Choroid plexus epithelial cell (primary cell): ENCODE data around the gene WDR18.

ENCODE experiments used
- DNase-seq: peaks from one replicate; pipeline ENCODE4 v3.0.0-alpha.2; 2010; ENCODE audit warnings: low read depth
- H3K4me3 ChIP-seq: 2 replicates; pipeline ENCODE4 v1.5.1; 2011; ENCODE audit warnings: low read depth, mild to moderate bottlenecking, control low read depth, low read length, moderate library complexity
- TF ChIP-seq, protein P1 (sequence below): conservative IDR thresholded peaks from 2 replicates; pipeline ENCODE4 v1.5.1; 2011; ENCODE audit warnings: low read depth, mild to moderate bottlenecking, control low read depth, inconsistent platforms, low read length, moderate library complexity

Gene WDR18, protein sequence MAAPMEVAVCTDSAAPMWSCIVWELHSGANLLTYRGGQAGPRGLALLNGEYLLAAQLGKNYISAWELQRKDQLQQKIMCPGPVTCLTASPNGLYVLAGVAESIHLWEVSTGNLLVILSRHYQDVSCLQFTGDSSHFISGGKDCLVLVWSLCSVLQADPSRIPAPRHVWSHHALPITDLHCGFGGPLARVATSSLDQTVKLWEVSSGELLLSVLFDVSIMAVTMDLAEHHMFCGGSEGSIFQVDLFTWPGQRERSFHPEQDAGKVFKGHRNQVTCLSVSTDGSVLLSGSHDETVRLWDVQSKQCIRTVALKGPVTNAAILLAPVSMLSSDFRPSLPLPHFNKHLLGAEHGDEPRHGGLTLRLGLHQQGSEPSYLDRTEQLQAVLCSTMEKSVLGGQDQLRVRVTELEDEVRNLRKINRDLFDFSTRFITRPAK

DNA sequence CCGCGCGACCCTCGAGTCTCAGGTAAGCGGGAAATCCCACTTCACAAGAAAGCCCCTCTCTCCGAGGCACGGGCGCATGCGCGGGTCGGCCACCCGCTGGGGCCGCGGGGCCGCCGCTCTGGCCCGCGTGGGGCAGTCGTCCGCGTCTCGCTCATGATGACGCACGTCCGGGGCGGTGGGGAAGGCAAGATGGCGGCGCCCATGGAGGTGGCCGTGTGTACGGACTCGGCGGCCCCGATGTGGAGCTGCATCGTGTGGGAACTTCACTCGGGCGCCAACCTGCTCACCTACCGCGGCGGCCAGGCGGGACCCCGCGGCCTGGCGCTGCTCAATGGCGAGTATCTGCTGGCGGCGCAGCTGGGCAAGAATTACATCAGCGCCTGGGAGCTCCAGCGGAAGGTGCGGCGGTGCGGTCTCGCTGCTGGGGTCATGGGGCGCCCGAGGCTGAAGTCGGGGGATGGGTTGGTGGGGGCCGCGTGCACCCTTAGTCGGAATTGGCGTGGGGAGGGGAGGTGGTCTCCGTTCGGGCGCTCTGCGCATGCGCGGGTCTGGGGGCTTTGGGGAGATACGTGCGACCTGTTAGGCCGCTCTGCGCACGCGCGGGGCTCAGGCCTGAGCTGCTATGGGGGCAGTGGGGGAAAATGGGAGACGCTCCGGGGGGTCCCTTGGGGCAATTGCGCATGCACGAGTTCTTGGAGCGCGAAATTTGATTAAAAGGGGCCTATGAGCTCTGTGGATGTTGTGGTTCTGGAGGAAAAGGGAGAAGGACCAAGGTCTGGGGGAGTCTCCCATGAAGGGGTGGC, at the start of gene WDR18:
Gene WDR18 (plus strand): TSS at position 181 of the 803 bp plus-strand sequence. CDS start 9 bp downstream, at position 190.
- H3K4me3 ChIP-seq = peak within 1 kb of the TSS; percentile 100
- DNase-seq = peak; percentile 89
- TF ChIP-seq, protein P1, sequence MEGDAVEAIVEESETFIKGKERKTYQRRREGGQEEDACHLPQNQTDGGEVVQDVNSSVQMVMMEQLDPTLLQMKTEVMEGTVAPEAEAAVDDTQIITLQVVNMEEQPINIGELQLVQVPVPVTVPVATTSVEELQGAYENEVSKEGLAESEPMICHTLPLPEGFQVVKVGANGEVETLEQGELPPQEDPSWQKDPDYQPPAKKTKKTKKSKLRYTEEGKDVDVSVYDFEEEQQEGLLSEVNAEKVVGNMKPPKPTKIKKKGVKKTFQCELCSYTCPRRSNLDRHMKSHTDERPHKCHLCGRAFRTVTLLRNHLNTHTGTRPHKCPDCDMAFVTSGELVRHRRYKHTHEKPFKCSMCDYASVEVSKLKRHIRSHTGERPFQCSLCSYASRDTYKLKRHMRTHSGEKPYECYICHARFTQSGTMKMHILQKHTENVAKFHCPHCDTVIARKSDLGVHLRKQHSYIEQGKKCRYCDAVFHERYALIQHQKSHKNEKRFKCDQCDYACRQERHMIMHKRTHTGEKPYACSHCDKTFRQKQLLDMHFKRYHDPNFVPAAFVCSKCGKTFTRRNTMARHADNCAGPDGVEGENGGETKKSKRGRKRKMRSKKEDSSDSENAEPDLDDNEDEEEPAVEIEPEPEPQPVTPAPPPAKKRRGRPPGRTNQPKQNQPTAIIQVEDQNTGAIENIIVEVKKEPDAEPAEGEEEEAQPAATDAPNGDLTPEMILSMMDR = no peak

DNA sequence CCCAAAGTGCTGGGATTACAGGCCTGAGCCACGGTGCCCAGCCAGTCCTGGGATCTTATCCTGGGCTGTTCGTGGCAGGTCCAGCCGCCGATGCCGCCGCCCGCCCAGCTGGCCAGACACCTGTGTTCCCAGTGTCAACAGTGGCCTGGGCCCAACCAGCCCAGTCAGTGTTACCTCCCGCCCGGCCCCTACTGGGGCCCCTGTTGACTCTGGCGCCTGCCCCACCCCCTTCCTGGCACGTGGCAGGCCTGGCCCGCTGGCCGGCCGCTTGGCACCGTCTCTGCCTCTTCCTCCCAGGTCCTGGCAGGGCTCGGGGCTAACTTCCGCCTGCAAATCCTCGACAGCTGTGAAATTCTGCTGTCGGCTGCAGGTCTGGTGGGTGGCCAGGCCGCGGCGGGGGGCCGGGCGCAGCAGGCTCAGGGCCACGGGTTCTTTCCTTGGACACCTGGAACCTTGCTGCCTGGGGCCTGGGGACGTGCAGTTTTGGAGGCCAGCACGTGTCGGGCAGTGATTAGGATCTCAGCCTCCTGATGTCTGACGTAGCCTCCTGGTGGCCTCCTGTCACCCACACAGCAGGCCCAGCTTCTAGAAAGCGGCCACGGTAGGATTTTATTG, 49.2 kb upstream of the WDR18 start:
- TF ChIP-seq, protein P1 = peak; percentile 6
- DNase-seq = peak; percentile 50
- no peak overlapping the region for H3K4me3 ChIP-seq

- no peak for DNase-seq
- TF ChIP-seq, protein P1 = no peak
- H3K4me3 ChIP-seq = no peak overlapping the region
Measured at GRCh38 chr19:936175-936546, 48.0 kb upstream of the WDR18 start.

DNA sequence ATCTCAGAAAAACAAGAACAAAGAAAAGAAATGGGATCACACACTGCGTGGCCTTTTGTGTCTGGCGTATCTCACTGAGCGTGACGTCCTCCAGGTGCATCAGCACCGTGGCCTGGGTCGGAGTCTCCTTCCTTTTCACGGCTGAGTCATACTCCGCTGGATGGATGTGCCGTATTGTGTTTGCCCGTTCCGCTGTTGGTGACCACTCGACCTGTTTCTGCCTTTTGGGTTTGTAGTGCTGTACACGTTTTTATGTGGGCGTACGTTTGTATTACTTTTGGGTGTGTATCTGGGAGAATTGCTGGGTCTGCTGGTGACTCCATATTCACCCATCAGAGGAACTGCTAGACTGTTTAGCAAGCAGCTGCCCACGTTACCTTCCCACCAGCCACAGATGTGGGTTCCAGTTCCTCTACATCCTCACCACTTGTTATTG, 46.9 kb upstream of the WDR18 start:
- DNase-seq = no peak
- no peak overlapping the region for H3K4me3 ChIP-seq
- TF ChIP-seq, protein P1 = no peak

- TF ChIP-seq, protein P1 = no peak
- no peak for DNase-seq
- H3K4me3 ChIP-seq = no peak overlapping the region
Measured at GRCh38 chr19:938233-938923, 45.8 kb upstream of the WDR18 start.

- H3K4me3 ChIP-seq = no peak overlapping the region
- TF ChIP-seq, protein P1 = no peak
- DNase-seq = no peak
Measured at GRCh38 chr19:939439-939838, 44.7 kb upstream of the WDR18 start.
